Activated CD4-positive, alpha-beta T cell treated with anti-CD3 and anti-CD28 coated beads, Interleukin-10, Interleukin-2, amounts not matched to agents 100 ng/mL and 50 ng/mL, durations not matched to agents 16 hours and 8 hours (primary cell): ENCODE measurements around the gene TRIM29.
"Not testable (repeated sequence)": the region's sequence is repeated elsewhere in the genome, so short reads cannot be mapped to it uniquely, and the experiment has no call there.

ENCODE experiments used
- DNase-seq: peaks from one replicate; pipeline ENCODE4 v3.0.0-alpha.2; 2020

The TRIM29 gene

GRCh38 chr11:120137611-120138521, at the start of gene TRIM29:
TRIM29 (minus strand) TSS chr11:120138113; CDS start chr11:120138031, 82 bp downstream.
- DNase-seq = no peak

DNA sequence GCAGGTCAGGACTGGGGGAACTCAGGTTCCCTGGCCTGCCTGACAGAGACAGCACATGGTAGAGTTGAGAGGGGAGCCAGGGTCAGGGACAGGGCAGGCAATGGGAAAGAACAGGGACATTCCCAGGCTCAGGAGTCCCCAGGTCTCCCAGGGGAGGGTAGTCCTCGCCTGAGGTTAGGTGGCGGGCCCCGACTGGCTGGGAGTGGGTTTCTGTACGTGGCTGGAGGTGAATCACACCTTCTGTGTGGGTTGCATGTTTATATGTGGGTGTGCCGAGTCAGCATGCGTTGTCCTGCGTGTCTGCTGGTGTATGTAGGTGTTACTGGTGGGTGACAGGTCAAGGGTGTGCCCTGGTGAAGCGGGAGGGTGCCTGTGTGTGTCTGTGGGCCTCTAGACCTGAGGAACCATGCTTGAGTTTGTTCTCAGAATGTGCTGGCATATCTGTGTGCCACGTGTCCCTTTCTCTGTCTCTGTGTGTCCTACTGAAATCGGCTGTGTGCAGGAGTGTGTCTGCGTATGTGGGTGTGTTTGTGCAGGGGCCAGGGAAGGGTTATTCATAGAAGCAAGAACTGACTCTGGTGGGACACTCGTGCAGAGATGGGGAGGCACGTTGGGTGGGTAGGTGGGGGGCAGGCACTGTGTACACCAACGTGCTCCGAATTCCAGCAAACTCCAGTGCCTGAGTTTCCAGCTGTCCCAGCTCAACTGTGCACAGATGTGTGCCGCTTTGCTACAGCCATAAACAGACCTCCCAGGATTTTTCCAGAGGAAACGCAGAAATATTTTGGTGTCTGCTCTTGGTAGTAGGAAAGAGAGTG, 49.1 kb upstream of the TRIM29 start:
- no peak for DNase-seq

GRCh38 chr11:120186456-120186773, 48.5 kb upstream of the TRIM29 start:
- no peak for DNase-seq

GRCh38 chr11:120185706-120186455, 48.0 kb upstream of the TRIM29 start:
- DNase-seq = no peak

GRCh38 chr11:120184946-120185705, 47.2 kb upstream of the TRIM29 start:
- DNase-seq = no peak

GRCh38 chr11:120184371-120184945, 46.5 kb upstream of the TRIM29 start:
- DNase-seq = no peak

DNA sequence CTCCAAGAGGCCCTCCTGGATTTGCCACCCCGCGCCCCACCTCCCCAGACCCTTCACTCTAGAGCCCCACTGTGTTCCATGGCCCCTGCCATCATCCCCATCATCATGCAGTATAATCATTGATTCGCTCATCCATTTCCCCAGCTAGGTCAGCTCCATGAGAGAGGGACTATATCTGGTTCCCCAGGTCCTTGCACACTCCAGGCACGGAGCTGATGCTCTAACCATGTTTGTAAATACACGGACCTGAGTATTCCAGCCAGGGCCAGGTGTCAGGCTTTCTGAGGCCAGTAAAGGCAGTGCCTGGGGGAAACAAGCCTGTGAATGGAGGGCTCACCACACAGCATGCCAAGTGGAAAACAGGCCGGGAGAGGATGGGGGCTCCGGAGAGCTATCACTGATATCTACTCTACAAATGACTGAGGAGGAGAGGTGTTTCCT, 45.8 kb upstream of the TRIM29 start:
- no peak for DNase-seq

DNA sequence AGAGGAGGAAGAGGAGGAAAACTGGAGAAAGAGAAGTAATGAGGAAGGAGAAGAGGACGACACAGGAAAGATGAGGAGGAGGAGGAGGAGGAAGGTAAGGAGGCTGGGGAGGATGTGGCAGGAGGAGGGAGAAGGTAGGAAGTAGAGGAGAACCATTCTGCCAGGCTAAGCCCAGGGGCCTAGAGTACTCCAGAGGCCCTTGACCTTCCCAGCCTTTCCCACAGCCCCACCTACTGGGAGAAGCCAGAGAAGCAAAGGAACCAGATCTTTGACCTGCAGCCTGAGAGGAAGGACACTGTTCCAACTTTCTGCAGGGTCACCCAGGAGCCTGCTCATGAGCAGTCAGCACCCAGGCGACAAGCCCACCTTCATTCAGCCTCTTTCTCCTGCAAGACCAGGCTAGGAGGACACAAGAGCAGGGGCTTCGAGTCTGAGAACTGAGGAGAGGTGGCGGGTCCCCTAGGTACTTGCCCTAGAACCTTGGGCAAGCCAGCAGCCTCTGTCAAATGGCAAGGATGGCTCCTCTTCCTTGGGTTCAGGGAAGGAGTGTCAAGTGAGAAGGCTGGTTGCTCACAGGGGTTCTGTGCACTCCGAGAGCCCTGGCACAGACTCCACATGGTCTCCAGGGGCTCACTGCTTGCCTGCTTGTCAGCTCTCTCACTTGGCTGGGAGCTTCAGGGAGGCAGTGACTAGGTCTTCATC, 45.0 kb upstream of the TRIM29 start:
- DNase-seq = no peak

- DNase-seq = no peak
These were observed 44.5 kb upstream of the TRIM29 start for GRCh38 chr11:120182372-120182771.

- no peak for DNase-seq
These were observed 43.6 kb upstream of the TRIM29 start for GRCh38 chr11:120181376-120181975.

DNA sequence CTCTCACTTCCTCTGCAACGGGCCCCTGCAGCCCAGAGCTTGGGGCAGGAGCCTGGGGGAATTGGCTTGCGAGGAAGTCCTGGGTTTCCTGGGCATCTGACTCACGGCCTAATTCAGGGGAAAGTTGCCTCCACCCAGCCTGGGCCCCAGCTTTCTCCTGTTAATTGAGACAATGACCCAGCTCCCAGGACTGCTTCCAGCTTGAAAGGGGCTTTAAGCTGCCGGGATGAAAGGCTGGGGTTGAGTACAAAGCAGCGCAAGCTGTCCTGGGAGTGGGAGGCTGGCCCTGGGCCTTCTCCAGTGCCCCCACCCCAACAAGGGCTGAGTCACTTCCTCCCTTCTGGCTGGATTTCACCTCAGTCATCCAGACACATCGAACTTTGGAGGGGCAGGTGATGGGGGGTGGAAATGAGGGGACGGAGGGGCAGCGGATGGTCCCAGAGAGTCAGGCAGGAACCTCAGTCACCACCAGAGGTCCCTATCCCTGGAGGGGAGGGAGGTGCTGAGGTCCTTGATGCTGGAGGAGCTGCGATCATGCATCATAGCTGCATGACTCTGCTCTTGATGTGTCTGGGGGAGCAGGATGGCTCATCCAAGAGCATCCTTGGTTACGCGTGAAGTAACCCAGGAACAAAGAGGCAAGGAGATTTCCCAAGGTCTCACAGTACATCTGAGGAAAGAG, 42.8 kb upstream of the TRIM29 start:
- no peak for DNase-seq

DNA sequence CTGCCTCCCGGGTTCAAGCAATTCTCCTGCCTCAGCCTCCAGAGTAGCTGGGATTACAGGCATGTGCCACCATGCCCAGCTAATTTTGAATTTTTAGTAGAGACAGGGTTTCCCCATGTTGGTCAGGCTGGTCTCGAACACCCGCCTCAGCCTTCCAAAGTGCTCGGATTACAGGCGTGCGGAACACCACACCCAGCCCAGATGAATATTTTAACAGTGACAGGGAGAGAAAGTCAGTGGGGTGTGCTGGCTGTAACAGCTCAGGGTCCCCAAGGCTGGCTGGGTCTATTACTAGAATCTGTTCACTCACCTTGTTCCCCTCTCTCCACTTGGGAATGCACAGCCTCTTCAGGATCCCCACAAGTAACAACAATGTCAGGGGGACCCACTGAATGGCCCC, 42.1 kb upstream of the TRIM29 start:
- not testable (repeated sequence) for DNase-seq

DNA sequence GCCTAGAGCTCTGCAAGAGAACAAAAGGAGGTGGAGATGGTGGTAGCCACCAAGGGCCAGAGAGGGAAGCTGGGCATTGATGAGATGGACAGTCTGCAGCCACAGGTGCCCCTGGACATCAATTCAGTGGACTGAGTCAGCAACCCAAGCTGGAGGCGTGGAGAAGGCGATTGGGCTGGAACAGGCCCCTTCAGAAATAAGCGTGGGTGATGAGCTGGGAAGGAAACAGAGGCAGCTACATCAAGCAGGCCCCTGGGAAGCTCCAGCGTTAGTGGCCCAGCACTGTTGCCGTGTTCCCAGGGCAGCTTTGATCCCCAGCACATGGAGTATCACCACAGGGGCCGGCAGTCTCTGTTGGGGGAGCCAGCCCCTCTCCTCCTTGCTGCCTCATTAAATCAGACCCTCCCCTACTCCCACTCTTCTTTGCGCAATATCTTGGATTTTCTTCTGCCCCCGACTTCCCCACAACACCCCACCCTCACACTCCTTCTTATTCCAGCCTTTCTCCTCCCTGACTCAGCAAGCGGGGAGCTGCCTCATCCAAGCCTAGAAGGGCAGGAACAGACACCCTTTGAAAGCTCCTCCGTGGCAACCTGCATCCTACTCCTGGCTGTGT, 41.3 kb upstream of the TRIM29 start:
- no peak for DNase-seq

- DNase-seq = no peak
These were observed 40.7 kb upstream of the TRIM29 start for GRCh38 chr11:120178561-120179056.

DNA sequence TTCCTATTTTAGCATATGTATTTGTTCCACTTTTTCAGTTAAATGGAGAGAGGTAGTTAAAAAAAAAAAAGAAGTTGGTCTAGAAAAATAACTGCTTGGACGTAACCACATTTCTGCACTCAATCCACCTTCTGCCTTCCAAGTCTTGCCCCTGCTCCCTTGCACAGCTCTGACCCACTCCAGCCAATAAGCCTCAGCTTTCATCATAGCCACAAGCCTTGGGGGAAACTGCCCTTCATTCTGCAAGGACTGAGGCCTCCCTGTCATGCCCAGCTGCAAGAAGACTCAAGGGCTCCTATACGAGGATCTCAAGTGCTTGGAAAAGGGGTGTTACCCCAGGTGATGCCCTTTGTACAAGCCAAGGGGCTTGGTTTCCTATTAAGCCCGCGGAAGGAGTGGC, 37.0 kb upstream of the TRIM29 start:
- DNase-seq = no peak

DNA sequence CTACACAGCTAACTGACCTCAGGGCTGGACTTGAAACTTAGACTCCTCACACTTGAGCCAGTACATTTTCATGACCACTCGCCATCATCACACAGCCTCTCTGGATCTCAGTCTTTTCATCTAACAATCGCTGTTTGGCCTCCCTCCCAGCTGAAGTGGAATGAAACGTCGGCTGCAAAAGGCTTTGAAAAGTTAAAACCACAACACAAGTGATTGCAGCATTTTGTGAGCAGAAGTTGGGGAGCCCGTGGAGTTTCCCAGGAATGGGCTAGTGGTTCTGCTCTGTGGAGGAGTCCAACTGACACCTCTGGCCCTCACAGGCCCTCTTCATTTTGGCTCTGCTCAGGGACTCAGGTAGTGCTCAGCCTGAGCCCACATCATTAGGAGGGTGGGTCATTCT, 35.9 kb upstream of the TRIM29 start:
- DNase-seq = no peak

DNA sequence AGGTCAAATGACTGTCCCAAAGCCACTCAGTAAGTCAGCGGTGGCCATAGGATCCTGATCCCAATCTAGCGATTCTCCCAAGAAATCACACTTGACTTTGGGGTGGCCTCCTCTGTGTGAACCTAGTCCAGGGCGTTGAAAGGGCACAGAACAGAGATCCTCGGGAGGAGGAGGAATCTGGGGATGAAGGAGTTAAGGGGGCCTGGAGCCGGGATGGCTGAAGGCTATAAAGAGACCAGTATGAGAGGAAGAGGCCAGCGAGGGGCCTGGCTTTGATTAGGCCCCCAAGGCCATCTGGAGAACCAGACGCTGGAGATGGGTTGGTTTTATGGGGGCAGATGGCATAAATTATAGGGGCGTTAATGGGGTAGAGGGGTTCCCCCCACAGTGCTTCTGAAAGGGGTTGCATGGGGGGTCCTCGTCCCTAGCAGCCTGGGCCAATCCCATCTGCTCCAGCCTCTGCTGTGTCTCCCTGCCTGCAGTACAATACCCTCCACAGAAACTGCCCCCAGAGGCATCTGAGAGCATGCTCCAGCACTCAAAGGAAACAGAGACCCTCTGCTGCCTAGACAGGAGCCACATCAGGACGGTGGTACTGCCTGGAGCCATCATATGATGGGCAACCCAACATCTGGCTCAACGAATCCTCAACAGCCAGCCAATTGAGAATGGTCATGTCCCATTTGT, 35.2 kb upstream of the TRIM29 start:
- DNase-seq = no peak

GRCh38 chr11:120172054-120172911, 34.4 kb upstream of the TRIM29 start:
- peak; percentile 66 for DNase-seq
